Neural cell (in vitro differentiated cells): ENCODE results near the gene FAM83G. TPM values are rescaled to one million over a fixed set of nuclear protein-coding genes. Genes with fewer than 3 reads are reported as not detected.

Experiments
- H2AFZ ChIP-seq: fragments of 200-600, 300-800 bp; sonication (generic), shearing (Covaris generic); 2 replicates; pipeline ENCODE4 v1.6.0; 2014; ENCODE audit warnings: low read depth, mild to moderate bottlenecking, antibody characterized with exemption, low read length, moderate library complexity
- H3F3A ChIP-seq: fragments of 200-600 bp; shearing (Covaris generic); 2 replicates; pipeline ENCODE4 v1.6.1; 2016; ENCODE audit warnings: mild to moderate bottlenecking, moderate library complexity, mixed read lengths, antibody characterized with exemption, low read length; ENCODE audit not compliant: insufficient read depth, poor library complexity, severe bottlenecking
- H3K27ac ChIP-seq: fragments of 200-600, 300-800 bp; sonication (generic), shearing (Covaris generic); 2 replicates; pipeline ENCODE4 v1.5.1; 2014; ENCODE audit warnings: mild to moderate bottlenecking, low read length, moderate library complexity
- H3K27me3 ChIP-seq: fragments of 300-800, 200-600 bp; sonication (generic), shearing (Covaris generic); 2 replicates; pipeline ENCODE4 v1.6.0; 2014; ENCODE audit warnings: mild to moderate bottlenecking, low read depth, low read length, moderate library complexity; ENCODE audit not compliant: insufficient read depth
- H3K36me3 ChIP-seq: fragments of 300-800, 200-600 bp; sonication (generic), shearing (Covaris generic); 2 replicates; pipeline ENCODE4 v1.5.1; 2014; ENCODE audit warnings: mild to moderate bottlenecking, antibody characterized with exemption, low read length, moderate library complexity; ENCODE audit not compliant: insufficient read depth
- H3K4me2 ChIP-seq: fragments of 300-800, 200-600 bp; sonication (generic), shearing (Covaris generic); 2 replicates; pipeline ENCODE4 v1.6.0; 2014; ENCODE audit warnings: mild to moderate bottlenecking, low read length
- H3K4me3 ChIP-seq: fragments of 300-800, 200-600 bp; sonication (generic), shearing (Covaris generic); 2 replicates; pipeline ENCODE4 v1.5.1; 2014; ENCODE audit warnings: mild to moderate bottlenecking, low read length, moderate library complexity
- H3K79me2 ChIP-seq: fragments of 200-600 bp; shearing (Covaris generic); replicated peaks from 2 replicates; pipeline ENCODE4 v1.6.0; 2014; ENCODE audit warnings: mild to moderate bottlenecking, low read length, moderate library complexity; ENCODE audit not compliant: insufficient read depth
- H3K9ac ChIP-seq: fragments of 300-800, 200-600 bp; sonication (generic), shearing (Covaris generic); 2 replicates; pipeline ENCODE4 v1.6.1; 2016; ENCODE audit warnings: mild to moderate bottlenecking, low read length, mixed read lengths
- H3K9me2 ChIP-seq: fragments of 200-600 bp; shearing (Covaris generic); 2 replicates; pipeline ENCODE4 v1.6.1; 2016; ENCODE audit warnings: mild to moderate bottlenecking, low read length, mixed read lengths; ENCODE audit not compliant: insufficient read depth
- H3K9me3 ChIP-seq: fragments of 200-600, 300-800 bp; sonication (generic), shearing (Covaris generic); 2 replicates; pipeline ENCODE4 v1.6.1; 2016; ENCODE audit warnings: mild to moderate bottlenecking, mixed run types, low read length, moderate library complexity, mixed read lengths
- H4K20me1 ChIP-seq: fragments of 200-600 bp; shearing (Covaris generic); 2 replicates; pipeline ENCODE4 v1.6.1; 2016; ENCODE audit warnings: mild to moderate bottlenecking, mixed run types; ENCODE audit not compliant: insufficient read depth
- EP300 ChIP-seq: fragments of 450-650 bp; conservative IDR thresholded peaks from 2 replicates; pipeline ENCODE4 v1.6.1; 2014; ENCODE audit warnings: antibody characterized with exemption, mild to moderate bottlenecking, moderate library complexity; ENCODE audit not compliant: poor library complexity, severe bottlenecking
- EZH2 ChIP-seq: fragments of 200-600, 300-800 bp; shearing (Covaris generic), sonication (generic); IDR thresholded peaks from 2 replicates; pipeline ENCODE4 v1.6.1; 2014; ENCODE audit warnings: antibody characterized with exemption, low read length, borderline replicate concordance, mild to moderate bottlenecking; ENCODE audit not compliant: insufficient read depth, poor library complexity, severe bottlenecking
- MXI1 ChIP-seq: fragments of 450-650 bp; conservative IDR thresholded peaks from 2 replicates; pipeline ENCODE4 v1.6.1; 2014; ENCODE audit warnings: antibody characterized with exemption, mild to moderate bottlenecking; ENCODE audit not compliant: poor library complexity, severe bottlenecking
- POLR2AphosphoS5 ChIP-seq: IDR thresholded peaks from 2 replicates; pipeline ENCODE4 v1.6.1; 2012
- RAD21 ChIP-seq: fragments of 450-650 bp; conservative IDR thresholded peaks from 2 replicates; pipeline ENCODE4 v1.6.1; 2014; ENCODE audit warnings: antibody characterized with exemption, mild to moderate bottlenecking, moderate library complexity
- REST ChIP-seq: IDR thresholded peaks from 2 replicates; pipeline ENCODE4 v1.6.1; 2012; ENCODE audit warnings: borderline replicate concordance
- SMC3 ChIP-seq: fragments of 450-650 bp; conservative IDR thresholded peaks from 2 replicates; pipeline ENCODE4 v1.6.1; 2014; ENCODE audit warnings: antibody characterized with exemption, mild to moderate bottlenecking, moderate library complexity; ENCODE audit not compliant: poor library complexity
- TAF1 ChIP-seq: IDR thresholded peaks from 2 replicates; pipeline ENCODE4 v1.6.1; 2012; ENCODE audit warnings: low read depth
- polyA plus RNA-seq: library from polyadenylated mRNA; depleted of rRNA; stranded (reverse); fragments of >200 nt; gene quantifications from 2 replicates; pipeline ENCODE4 v1.2.3, GENCODE V29; 2014
- TF ChIP-seq, protein P1 (sequence below): fragments of 450-650 bp; IDR thresholded peaks from 2 replicates; pipeline ENCODE4 v1.5.1; 2014; ENCODE audit warnings: antibody characterized with exemption, mild to moderate bottlenecking, moderate library complexity; ENCODE audit not compliant: poor library complexity, severe bottlenecking

The FAM83G gene
- polyA plus RNA-seq, 1 donor from 2014 or later, result not detected

DNA sequence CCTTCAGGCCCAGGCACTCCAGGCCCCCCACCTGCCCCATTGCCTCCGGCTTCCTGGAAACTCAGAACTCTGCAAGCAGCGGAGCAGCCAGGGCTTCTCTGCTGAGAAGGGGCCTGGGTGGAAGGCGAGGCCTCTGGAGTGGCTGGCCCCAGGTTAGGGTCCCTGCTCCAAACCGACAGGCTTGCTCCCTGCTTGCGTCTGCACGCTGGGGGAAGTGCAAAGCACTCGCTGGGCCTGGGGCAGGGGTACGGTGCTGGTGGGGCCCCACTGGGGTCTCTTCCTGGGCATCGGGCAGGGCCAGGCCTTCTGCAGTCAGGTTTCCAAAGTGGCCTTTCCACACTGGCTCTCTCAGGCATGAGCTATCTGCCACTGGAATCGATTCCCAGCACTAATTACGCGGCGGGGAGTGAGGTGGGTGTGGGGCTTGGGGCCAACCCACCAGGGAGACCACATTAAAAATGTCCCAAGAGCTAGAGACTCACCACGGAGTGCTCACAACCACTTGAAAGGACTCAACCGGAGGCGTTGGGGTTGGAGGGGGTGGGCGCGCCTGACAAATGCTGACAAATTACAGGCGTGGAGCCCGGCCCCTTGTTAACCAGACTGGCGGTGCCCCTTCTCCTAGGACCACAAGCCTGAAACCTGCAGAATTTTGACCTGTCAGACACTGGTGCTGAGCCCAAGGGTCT, 17.9 kb downstream of the FAM83G start:
- TF ChIP-seq TAF1 (no peak), SMC3 (no peak), EZH2 (no peak), POLR2AphosphoS5 (no peak), EP300 (no peak), REST (no peak)
- Histone ChIP-seq H3K27me3 (no peaks in the 10 kb centered on the region), H3K9ac (no peak overlapping the region), H3K27ac (no peak overlapping the region), H3K79me2 (no peaks in the 10 kb centered on the region), H3K4me3 (no peak overlapping the region), H3K36me3 (no peaks in the 10 kb centered on the region), H3K4me2 (no peak overlapping the region), H2AFZ (no peak overlapping the region), H3K9me2 (no peaks in the 10 kb centered on the region), H3K9me3 (no peaks in the 10 kb centered on the region), H3F3A (no peaks in the 10 kb centered on the region), H4K20me1 (no peaks in the 10 kb centered on the region)

GRCh38 chr17:18985475-18985874, 19.1 kb downstream of the FAM83G start:
- H3K4me3 ChIP-seq, result no peak overlapping the region
- H3K79me2 ChIP-seq, result no peaks in the 10 kb centered on the region
- no peaks in the 10 kb centered on the region for H3K27me3 ChIP-seq
- H3K27ac ChIP-seq, result no peak overlapping the region
- no peaks in the 10 kb centered on the region for H4K20me1 ChIP-seq
- no peaks in the 10 kb centered on the region for H3K9me2 ChIP-seq
- no peak overlapping the region for H3K4me2 ChIP-seq
- no peak overlapping the region for H3K9ac ChIP-seq
- TF ChIP-seq EZH2 (no peak), MXI1 (no peak), TAF1 (no peak), SMC3 (no peak), RAD21 (no peak), POLR2AphosphoS5 (no peak), EP300 (no peak), REST (no peak)
- TF ChIP-seq, protein P1, sequence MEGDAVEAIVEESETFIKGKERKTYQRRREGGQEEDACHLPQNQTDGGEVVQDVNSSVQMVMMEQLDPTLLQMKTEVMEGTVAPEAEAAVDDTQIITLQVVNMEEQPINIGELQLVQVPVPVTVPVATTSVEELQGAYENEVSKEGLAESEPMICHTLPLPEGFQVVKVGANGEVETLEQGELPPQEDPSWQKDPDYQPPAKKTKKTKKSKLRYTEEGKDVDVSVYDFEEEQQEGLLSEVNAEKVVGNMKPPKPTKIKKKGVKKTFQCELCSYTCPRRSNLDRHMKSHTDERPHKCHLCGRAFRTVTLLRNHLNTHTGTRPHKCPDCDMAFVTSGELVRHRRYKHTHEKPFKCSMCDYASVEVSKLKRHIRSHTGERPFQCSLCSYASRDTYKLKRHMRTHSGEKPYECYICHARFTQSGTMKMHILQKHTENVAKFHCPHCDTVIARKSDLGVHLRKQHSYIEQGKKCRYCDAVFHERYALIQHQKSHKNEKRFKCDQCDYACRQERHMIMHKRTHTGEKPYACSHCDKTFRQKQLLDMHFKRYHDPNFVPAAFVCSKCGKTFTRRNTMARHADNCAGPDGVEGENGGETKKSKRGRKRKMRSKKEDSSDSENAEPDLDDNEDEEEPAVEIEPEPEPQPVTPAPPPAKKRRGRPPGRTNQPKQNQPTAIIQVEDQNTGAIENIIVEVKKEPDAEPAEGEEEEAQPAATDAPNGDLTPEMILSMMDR, result no peak
- no peaks in the 10 kb centered on the region for H3F3A ChIP-seq
- no peaks in the 10 kb centered on the region for H3K9me3 ChIP-seq
- no peak overlapping the region for H2AFZ ChIP-seq
- H3K36me3 ChIP-seq, result no peaks in the 10 kb centered on the region
